Measurements from ENCODE around the gene MACROD2.

The MACROD2 gene

GRCh38 chr20:15487030-15487429 is 1491.7 kb downstream of the MACROD2 start:
- Histone ChIP-seq H3K4me1 (ENCODE audit: control insufficient read depth, insufficient read depth, low read length) (peaks cover 7% of the 10 kb centered on the region), H3K27me3 (ENCODE audit: control insufficient read depth, insufficient read depth, low read length) (no peaks in the 10 kb centered on the region), H3K36me3 (ENCODE audit: insufficient read depth, low read length) (no peaks in the 10 kb centered on the region), H3K4me3 (ENCODE audit: low read length) (no peak overlapping the region), H3K9me3 (replicated peaks; ENCODE audit: low read length) (no peaks in the 10 kb centered on the region), H3K4me2 (ENCODE audit: low read length) (no peak overlapping the region), H3K9ac (ENCODE audit: low read depth, low read length) (no peak overlapping the region)

- Histone ChIP-seq H3K27me3 (ENCODE audit: control insufficient read depth, insufficient read depth, low read length) (no peaks in the 10 kb centered on the region), H3K4me1 (ENCODE audit: control insufficient read depth, insufficient read depth, low read length) (peaks cover 7% of the 10 kb centered on the region), H3K9ac (ENCODE audit: low read depth, low read length) (no peak overlapping the region), H3K36me3 (ENCODE audit: insufficient read depth, low read length) (no peaks in the 10 kb centered on the region), H3K4me2 (ENCODE audit: low read length) (no peak overlapping the region), H3K9me3 (replicated peaks; ENCODE audit: low read length) (no peaks in the 10 kb centered on the region), H3K4me3 (ENCODE audit: low read length) (no peak overlapping the region)
These were observed 1492.4 kb downstream of the MACROD2 start for GRCh38 chr20:15487682-15488081.

- H3K36me3 ChIP-seq (ENCODE audit: insufficient read depth, low read length) = no peaks in the 10 kb centered on the region
- peaks cover 6% of the 10 kb centered on the region for H3K4me1 ChIP-seq (ENCODE audit: control insufficient read depth, insufficient read depth, low read length)
- no peak overlapping the region for H3K9ac ChIP-seq (ENCODE audit: low read depth, low read length)
- H3K27me3 ChIP-seq (ENCODE audit: control insufficient read depth, insufficient read depth, low read length) = no peaks in the 10 kb centered on the region
- H3K4me2 ChIP-seq (ENCODE audit: low read length) = no peak overlapping the region
- H3K9me3 ChIP-seq (replicated peaks; ENCODE audit: low read length) = no peaks in the 10 kb centered on the region
- H3K4me3 ChIP-seq (ENCODE audit: low read length) = no peak overlapping the region
These were observed 1496.3 kb downstream of the MACROD2 start for GRCh38 chr20:15491575-15491974.

GRCh38 chr20:15494851-15495250 is 1499.5 kb downstream of the MACROD2 start:
- H3K9me3 ChIP-seq (replicated peaks; ENCODE audit: low read length) = no peaks in the 10 kb centered on the region
- no peak overlapping the region for H3K9ac ChIP-seq (ENCODE audit: low read depth, low read length)
- H3K36me3 ChIP-seq (ENCODE audit: insufficient read depth, low read length) = no peaks in the 10 kb centered on the region
- H3K4me2 ChIP-seq (ENCODE audit: low read length) = no peak overlapping the region
- H3K4me3 ChIP-seq (ENCODE audit: low read length) = no peak overlapping the region
- no peaks in the 10 kb centered on the region for H3K4me1 ChIP-seq (ENCODE audit: control insufficient read depth, insufficient read depth, low read length)
- no peaks in the 10 kb centered on the region for H3K27me3 ChIP-seq (ENCODE audit: control insufficient read depth, insufficient read depth, low read length)

GRCh38 chr20:15496501-15497039 is 1501.3 kb downstream of the MACROD2 start:
- no peaks in the 10 kb centered on the region for H3K4me1 ChIP-seq (ENCODE audit: control insufficient read depth, insufficient read depth, low read length)
- no peak overlapping the region for H3K4me3 ChIP-seq (ENCODE audit: low read length)

GRCh38 chr20:15498926-15499325 is 1503.6 kb downstream of the MACROD2 start:
- H3K36me3 ChIP-seq (ENCODE audit: insufficient read depth, low read length) = no peaks in the 10 kb centered on the region
- no peaks in the 10 kb centered on the region for H3K27me3 ChIP-seq (ENCODE audit: control insufficient read depth, insufficient read depth, low read length)
- no peaks in the 10 kb centered on the region for H3K4me1 ChIP-seq (ENCODE audit: control insufficient read depth, insufficient read depth, low read length)
- H3K4me3 ChIP-seq (ENCODE audit: low read length) = no peak overlapping the region
- no peak overlapping the region for H3K9ac ChIP-seq (ENCODE audit: low read depth, low read length)
- no peaks in the 10 kb centered on the region for H3K9me3 ChIP-seq (replicated peaks; ENCODE audit: low read length)
- no peak overlapping the region for H3K4me2 ChIP-seq (ENCODE audit: low read length)

More at GRCh38 chr20:15496501-15497039, 1501.3 kb downstream of the MACROD2 start:
- Histone ChIP-seq H3K27me3 (ENCODE audit: control insufficient read depth, insufficient read depth, low read length) (no peaks in the 10 kb centered on the region), H3K9ac (ENCODE audit: low read depth, low read length) (no peak overlapping the region), H3K9me3 (replicated peaks; ENCODE audit: low read length) (no peaks in the 10 kb centered on the region), H3K36me3 (ENCODE audit: insufficient read depth, low read length) (no peaks in the 10 kb centered on the region), H3K4me2 (ENCODE audit: low read length) (no peak overlapping the region)

GRCh38 chr20:15506311-15506710 is 1511.0 kb downstream of the MACROD2 start:
- no peak overlapping the region for H3K4me3 ChIP-seq (ENCODE audit: low read length)
- no peaks in the 10 kb centered on the region for H3K4me1 ChIP-seq (ENCODE audit: control insufficient read depth, insufficient read depth, low read length)
- H3K9me3 ChIP-seq (replicated peaks; ENCODE audit: low read length) = no peaks in the 10 kb centered on the region
- no peak overlapping the region for H3K9ac ChIP-seq (ENCODE audit: low read depth, low read length)
- no peak overlapping the region for H3K4me2 ChIP-seq (ENCODE audit: low read length)
- H3K36me3 ChIP-seq (ENCODE audit: insufficient read depth, low read length) = no peaks in the 10 kb centered on the region
- H3K27me3 ChIP-seq (ENCODE audit: control insufficient read depth, insufficient read depth, low read length) = peaks cover 5% of the 10 kb centered on the region

- H3K4me2 ChIP-seq (ENCODE audit: low read length) = no peak overlapping the region
- no peak overlapping the region for H3K9ac ChIP-seq (ENCODE audit: low read depth, low read length)
- no peaks in the 10 kb centered on the region for H3K9me3 ChIP-seq (replicated peaks; ENCODE audit: low read length)
- H3K27me3 ChIP-seq (ENCODE audit: control insufficient read depth, insufficient read depth, low read length) = peaks cover 5% of the 10 kb centered on the region
- no peaks in the 10 kb centered on the region for H3K4me1 ChIP-seq (ENCODE audit: control insufficient read depth, insufficient read depth, low read length)
- H3K36me3 ChIP-seq (ENCODE audit: insufficient read depth, low read length) = no peaks in the 10 kb centered on the region
- no peak overlapping the region for H3K4me3 ChIP-seq (ENCODE audit: low read length)
These were observed 1511.8 kb downstream of the MACROD2 start for GRCh38 chr20:15507151-15507550.

- H3K27me3 ChIP-seq (ENCODE audit: control insufficient read depth, insufficient read depth, low read length) = peaks cover 5% of the 10 kb centered on the region
- H3K4me1 ChIP-seq (ENCODE audit: control insufficient read depth, insufficient read depth, low read length) = no peaks in the 10 kb centered on the region
These were observed 1516.2 kb downstream of the MACROD2 start for GRCh38 chr20:15511551-15511950.

GRCh38 chr20:15512916-15513315 is 1517.6 kb downstream of the MACROD2 start:
- Histone ChIP-seq H3K9ac (ENCODE audit: low read depth, low read length) (no peak overlapping the region), H3K4me2 (ENCODE audit: low read length) (no peak overlapping the region), H3K4me1 (ENCODE audit: control insufficient read depth, insufficient read depth, low read length) (no peaks in the 10 kb centered on the region), H3K36me3 (ENCODE audit: insufficient read depth, low read length) (no peaks in the 10 kb centered on the region), H3K4me3 (ENCODE audit: low read length) (no peak overlapping the region), H3K9me3 (replicated peaks; ENCODE audit: low read length) (no peaks in the 10 kb centered on the region), H3K27me3 (ENCODE audit: control insufficient read depth, insufficient read depth, low read length) (peaks cover 5% of the 10 kb centered on the region)

More at GRCh38 chr20:15511551-15511950, 1516.2 kb downstream of the MACROD2 start:
- Histone ChIP-seq H3K36me3 (ENCODE audit: insufficient read depth, low read length) (no peaks in the 10 kb centered on the region), H3K4me2 (ENCODE audit: low read length) (no peak overlapping the region), H3K9ac (ENCODE audit: low read depth, low read length) (no peak overlapping the region), H3K4me3 (ENCODE audit: low read length) (no peak overlapping the region), H3K9me3 (replicated peaks; ENCODE audit: low read length) (no peaks in the 10 kb centered on the region)

GRCh38 chr20:15515691-15516090 is 1520.4 kb downstream of the MACROD2 start:
- H3K4me2 ChIP-seq (ENCODE audit: low read length) = no peak overlapping the region
- no peaks in the 10 kb centered on the region for H3K9me3 ChIP-seq (replicated peaks; ENCODE audit: low read length)

GRCh38 chr20:15520930-15521524 is 1525.7 kb downstream of the MACROD2 start:
- no peaks in the 10 kb centered on the region for H3K4me1 ChIP-seq (ENCODE audit: control insufficient read depth, insufficient read depth, low read length)
- H3K4me3 ChIP-seq (ENCODE audit: low read length) = no peak overlapping the region
- H3K9me3 ChIP-seq (replicated peaks; ENCODE audit: low read length) = no peaks in the 10 kb centered on the region
- no peak overlapping the region for H3K4me2 ChIP-seq (ENCODE audit: low read length)
- no peaks in the 10 kb centered on the region for H3K27me3 ChIP-seq (ENCODE audit: control insufficient read depth, insufficient read depth, low read length)
- H3K9ac ChIP-seq (ENCODE audit: low read depth, low read length) = no peak overlapping the region
- no peaks in the 10 kb centered on the region for H3K36me3 ChIP-seq (ENCODE audit: insufficient read depth, low read length)

More at GRCh38 chr20:15515691-15516090, 1520.4 kb downstream of the MACROD2 start:
- Histone ChIP-seq H3K27me3 (ENCODE audit: control insufficient read depth, insufficient read depth, low read length) (no peaks in the 10 kb centered on the region), H3K4me3 (ENCODE audit: low read length) (no peak overlapping the region), H3K9ac (ENCODE audit: low read depth, low read length) (no peak overlapping the region), H3K4me1 (ENCODE audit: control insufficient read depth, insufficient read depth, low read length) (no peaks in the 10 kb centered on the region), H3K36me3 (ENCODE audit: insufficient read depth, low read length) (no peaks in the 10 kb centered on the region)

Measured in skeletal muscle satellite cell (primary cell).